Measurements from ENCODE around the gene PTPRA.
A peak's percentile ranks its signal among the peaks of the same experiment; 100 is the strongest.

The PTPRA gene

DNA sequence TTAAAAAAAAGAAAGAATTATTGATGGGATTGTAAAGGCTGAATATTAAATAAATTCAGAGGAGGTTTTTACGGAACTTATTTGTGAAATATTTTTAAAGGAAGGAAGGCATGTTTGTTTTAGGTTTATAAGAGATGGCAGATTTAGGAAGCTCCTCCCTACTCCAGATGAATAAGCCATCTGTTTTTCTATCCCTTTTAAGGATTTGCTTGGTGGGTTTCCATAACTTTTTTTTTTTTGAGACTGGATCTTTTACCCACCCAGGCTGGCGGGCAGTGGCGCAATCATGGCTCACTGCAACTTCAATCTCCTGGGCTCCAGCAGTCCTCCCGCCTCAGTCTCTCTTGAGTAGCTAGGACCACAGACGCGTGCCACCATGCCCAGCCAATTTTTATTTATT is 30.4 kb downstream of the PTPRA start:
- Histone ChIP-seq H3K4me3 (ENCODE audit: low read depth, low read length) (no peak overlapping the region), H3K4me1 (ENCODE audit: control insufficient read depth, insufficient read depth, low read length) (no peaks in the 10 kb centered on the region), H3K27ac (ENCODE audit: low read depth, low read length) (no peak overlapping the region), H3K9ac (ENCODE audit: low read depth, low read length) (no peak overlapping the region), H3K36me3 (ENCODE audit: control insufficient read depth, insufficient read depth, low read length) (no peaks in the 10 kb centered on the region), H3K27me3 (ENCODE audit: control insufficient read depth, insufficient read depth, low read length) (no peaks in the 10 kb centered on the region), H3K9me3 (ENCODE audit: control insufficient read depth, insufficient read depth, low read length) (peaks cover 6% of the 10 kb centered on the region; the same call in 1 of the 2 replicates)

DNA sequence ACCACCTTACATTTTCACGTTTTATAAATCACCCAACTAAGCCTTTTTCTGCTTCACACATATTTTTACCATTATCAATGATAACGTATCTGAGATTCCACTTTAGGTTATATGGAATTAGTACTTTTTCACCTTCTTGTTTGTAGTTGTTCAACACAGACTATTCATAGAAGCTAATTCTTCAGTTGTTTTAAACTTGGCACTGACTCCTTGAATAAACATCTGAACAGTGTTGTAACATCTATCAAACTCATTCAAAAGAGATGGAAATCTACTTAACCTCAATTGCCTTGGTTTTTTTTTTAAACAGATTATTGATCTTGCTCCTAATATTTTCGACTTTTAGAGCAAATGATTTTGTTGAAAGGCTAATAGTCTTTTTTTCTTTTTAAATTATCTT is 34.2 kb downstream of the PTPRA start:
- no peaks in the 10 kb centered on the region for H3K36me3 ChIP-seq (ENCODE audit: control insufficient read depth, insufficient read depth, low read length)
- no peak overlapping the region for H3K9ac ChIP-seq (ENCODE audit: low read depth, low read length)
- H3K9me3 ChIP-seq (ENCODE audit: control insufficient read depth, insufficient read depth, low read length) = peaks cover 6% of the 10 kb centered on the region; the same call in 1 of the 2 replicates
- no peak overlapping the region for H3K27ac ChIP-seq (ENCODE audit: low read depth, low read length)
- H3K27me3 ChIP-seq (ENCODE audit: control insufficient read depth, insufficient read depth, low read length) = no peaks in the 10 kb centered on the region
- H3K4me1 ChIP-seq (ENCODE audit: control insufficient read depth, insufficient read depth, low read length) = peaks cover 5% of the 10 kb centered on the region; the same call in 1 of the 2 replicates
- no peak overlapping the region for H3K4me3 ChIP-seq (ENCODE audit: low read depth, low read length)

DNA sequence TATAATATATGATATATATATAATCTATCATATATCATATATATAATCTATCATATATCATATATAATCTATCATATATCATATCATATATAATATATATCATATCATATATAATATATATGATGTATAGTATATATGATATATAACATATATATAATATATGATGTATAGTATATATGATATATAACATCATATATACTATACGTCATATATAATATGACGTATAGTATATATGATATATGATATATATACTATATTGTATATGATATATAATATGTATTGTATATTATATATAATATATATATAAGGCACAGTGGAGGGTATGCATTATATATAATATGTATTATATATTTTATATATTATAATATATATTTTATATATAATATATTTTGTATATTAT is 36.7 kb downstream of the PTPRA start:
- no peaks in the 10 kb centered on the region for H3K27me3 ChIP-seq (ENCODE audit: control insufficient read depth, insufficient read depth, low read length)
- no peak overlapping the region for H3K4me3 ChIP-seq (ENCODE audit: low read depth, low read length)
- no peak overlapping the region for H3K9ac ChIP-seq (ENCODE audit: low read depth, low read length)
- H3K9me3 ChIP-seq (ENCODE audit: control insufficient read depth, insufficient read depth, low read length) = peaks cover 3% of the 10 kb centered on the region; the same call in 1 of the 2 replicates
- H3K4me1 ChIP-seq (ENCODE audit: control insufficient read depth, insufficient read depth, low read length) = peaks cover 5% of the 10 kb centered on the region; the same call in 1 of the 2 replicates
- no peaks in the 10 kb centered on the region for H3K36me3 ChIP-seq (ENCODE audit: control insufficient read depth, insufficient read depth, low read length)
- H3K27ac ChIP-seq (ENCODE audit: low read depth, low read length) = no peak overlapping the region

DNA sequence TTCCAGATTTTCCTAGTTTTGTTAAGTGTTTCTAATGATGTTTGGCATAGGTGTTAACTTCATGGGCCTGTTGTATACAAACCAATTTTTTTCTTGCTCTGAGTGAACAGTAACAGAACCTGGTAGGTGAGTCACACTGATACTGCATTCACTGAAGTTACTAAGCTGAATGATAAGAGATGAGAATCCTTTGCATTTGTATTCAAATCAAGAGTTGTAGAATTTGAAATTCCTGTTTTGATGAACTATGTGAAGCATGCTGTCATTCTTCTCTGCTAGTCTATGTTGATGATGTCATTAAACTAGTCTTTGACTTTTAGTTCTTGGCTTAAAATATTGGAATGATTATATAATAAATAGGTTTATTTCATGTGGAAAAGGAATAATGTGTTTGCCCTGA is 37.9 kb downstream of the PTPRA start:
- H3K4me1 ChIP-seq (ENCODE audit: control insufficient read depth, insufficient read depth, low read length) = peaks cover 5% of the 10 kb centered on the region; the same call in 1 of the 2 replicates
- H3K27me3 ChIP-seq (ENCODE audit: control insufficient read depth, insufficient read depth, low read length) = no peaks in the 10 kb centered on the region
- no peak overlapping the region for H3K4me3 ChIP-seq (ENCODE audit: low read depth, low read length)
- H3K27ac ChIP-seq (ENCODE audit: low read depth, low read length) = no peak overlapping the region
- H3K9ac ChIP-seq (ENCODE audit: low read depth, low read length) = no peak overlapping the region
- no peaks in the 10 kb centered on the region for H3K9me3 ChIP-seq (ENCODE audit: control insufficient read depth, insufficient read depth, low read length)
- H3K36me3 ChIP-seq (ENCODE audit: control insufficient read depth, insufficient read depth, low read length) = no peaks in the 10 kb centered on the region

DNA sequence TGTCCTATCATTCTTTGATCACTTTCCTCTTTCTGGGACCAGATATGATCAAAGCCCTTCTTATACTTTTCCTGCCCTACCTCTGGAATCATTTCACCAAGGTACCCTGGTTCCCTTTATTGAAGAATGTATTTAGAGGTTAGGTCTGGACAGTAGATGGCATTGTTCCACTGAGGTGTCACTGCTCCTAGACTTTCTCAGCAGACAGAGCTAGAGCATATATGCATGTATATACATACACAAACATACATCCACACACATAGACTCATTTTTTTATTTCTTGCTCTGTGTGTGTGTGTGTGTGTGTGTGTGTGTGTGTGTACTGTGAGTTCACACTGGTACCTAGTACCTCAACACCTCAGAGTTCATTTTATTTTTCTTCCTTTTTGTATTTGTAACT is 40.9 kb downstream of the PTPRA start:
- H3K9ac ChIP-seq (ENCODE audit: low read depth, low read length) = no peak overlapping the region
- H3K4me1 ChIP-seq (ENCODE audit: control insufficient read depth, insufficient read depth, low read length) = peaks cover 9% of the 10 kb centered on the region
- H3K27ac ChIP-seq (ENCODE audit: low read depth, low read length) = no peak overlapping the region
- H3K27me3 ChIP-seq (ENCODE audit: control insufficient read depth, insufficient read depth, low read length) = no peaks in the 10 kb centered on the region
- no peak overlapping the region for H3K4me3 ChIP-seq (ENCODE audit: low read depth, low read length)
- H3K9me3 ChIP-seq (ENCODE audit: control insufficient read depth, insufficient read depth, low read length) = no peaks in the 10 kb centered on the region
- H3K36me3 ChIP-seq (ENCODE audit: control insufficient read depth, insufficient read depth, low read length) = no peaks in the 10 kb centered on the region

DNA sequence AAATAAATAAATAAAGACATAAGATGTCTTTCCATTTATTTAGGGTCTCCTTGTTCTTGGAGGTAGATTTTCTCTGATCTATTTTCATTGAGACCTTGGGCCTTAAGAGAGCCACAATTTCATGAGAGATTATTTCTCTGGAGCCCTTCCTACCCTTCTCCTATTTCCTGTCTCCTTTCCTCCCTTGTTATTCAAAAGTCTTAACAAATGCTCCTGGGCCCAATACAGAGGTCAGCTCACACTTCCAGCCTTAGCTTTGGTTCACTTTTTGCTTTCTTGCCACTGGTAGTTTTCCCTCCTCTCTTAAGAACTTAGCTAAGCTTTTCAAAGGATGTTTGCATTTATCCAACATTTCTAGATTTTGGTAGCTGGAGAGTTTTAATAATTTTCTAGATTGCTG is 44.0 kb downstream of the PTPRA start:
- Histone ChIP-seq H3K4me3 (ENCODE audit: low read depth, low read length) (no peak overlapping the region), H3K4me1 (ENCODE audit: control insufficient read depth, insufficient read depth, low read length) (peaks cover 18% of the 10 kb centered on the region), H3K27ac (ENCODE audit: low read depth, low read length) (peak overlapping the region; percentile 13), H3K36me3 (ENCODE audit: control insufficient read depth, insufficient read depth, low read length) (no peaks in the 10 kb centered on the region), H3K9me3 (ENCODE audit: control insufficient read depth, insufficient read depth, low read length) (no peaks in the 10 kb centered on the region), H3K9ac (ENCODE audit: low read depth, low read length) (no peak overlapping the region), H3K27me3 (ENCODE audit: control insufficient read depth, insufficient read depth, low read length) (no peaks in the 10 kb centered on the region)

DNA sequence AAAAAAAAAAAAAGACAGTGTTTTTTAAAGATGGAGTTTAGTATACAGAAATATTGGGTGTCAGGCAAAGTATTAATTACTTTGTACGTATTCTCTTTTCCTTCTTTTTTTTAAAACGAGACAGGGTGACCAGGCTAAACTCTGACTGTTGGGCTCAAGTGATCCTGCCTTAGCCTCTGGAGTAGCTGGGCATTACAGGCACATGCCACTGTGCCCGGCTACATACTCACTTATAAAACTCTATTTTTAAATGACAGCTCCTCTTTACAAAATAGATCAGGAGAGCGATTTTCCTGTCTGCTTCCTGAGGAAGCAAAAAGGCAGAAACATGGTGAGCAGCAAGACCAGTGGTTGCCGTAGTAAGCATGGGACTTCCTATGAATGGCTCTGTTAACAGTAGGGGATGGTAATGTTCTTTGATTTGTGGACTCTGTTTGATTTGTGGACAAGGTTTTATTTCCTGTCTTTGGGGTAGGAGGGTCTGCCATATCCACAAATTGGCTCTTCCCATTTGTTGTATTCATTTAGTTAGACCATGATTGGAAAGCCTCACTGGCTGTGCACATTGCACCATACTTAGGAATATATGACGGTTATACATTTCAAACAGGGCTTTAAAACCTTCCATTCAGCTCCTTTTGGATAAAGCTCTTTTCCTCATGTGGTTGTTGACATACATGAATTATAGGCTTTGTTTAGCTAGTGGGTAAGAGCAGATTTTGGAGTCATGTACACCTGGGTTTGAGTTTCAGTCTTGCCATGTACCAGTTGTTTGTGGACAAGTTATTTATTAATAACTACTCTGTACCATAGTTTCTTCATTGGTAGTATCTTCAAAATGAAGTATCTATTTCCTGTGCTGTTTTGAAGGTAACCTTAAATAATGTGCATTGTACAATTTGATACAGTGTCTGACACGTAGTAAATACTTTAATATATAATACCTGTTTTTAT is 45.1 kb downstream of the PTPRA start:
- Histone ChIP-seq H3K27ac (ENCODE audit: low read depth, low read length) (no peak overlapping the region), H3K9ac (ENCODE audit: low read depth, low read length) (no peak overlapping the region), H3K9me3 (ENCODE audit: control insufficient read depth, insufficient read depth, low read length) (no peaks in the 10 kb centered on the region), H3K4me1 (ENCODE audit: control insufficient read depth, insufficient read depth, low read length) (peaks cover 18% of the 10 kb centered on the region), H3K27me3 (ENCODE audit: control insufficient read depth, insufficient read depth, low read length) (no peaks in the 10 kb centered on the region), H3K4me3 (ENCODE audit: low read depth, low read length) (no peak overlapping the region), H3K36me3 (ENCODE audit: control insufficient read depth, insufficient read depth, low read length) (no peaks in the 10 kb centered on the region)

DNA sequence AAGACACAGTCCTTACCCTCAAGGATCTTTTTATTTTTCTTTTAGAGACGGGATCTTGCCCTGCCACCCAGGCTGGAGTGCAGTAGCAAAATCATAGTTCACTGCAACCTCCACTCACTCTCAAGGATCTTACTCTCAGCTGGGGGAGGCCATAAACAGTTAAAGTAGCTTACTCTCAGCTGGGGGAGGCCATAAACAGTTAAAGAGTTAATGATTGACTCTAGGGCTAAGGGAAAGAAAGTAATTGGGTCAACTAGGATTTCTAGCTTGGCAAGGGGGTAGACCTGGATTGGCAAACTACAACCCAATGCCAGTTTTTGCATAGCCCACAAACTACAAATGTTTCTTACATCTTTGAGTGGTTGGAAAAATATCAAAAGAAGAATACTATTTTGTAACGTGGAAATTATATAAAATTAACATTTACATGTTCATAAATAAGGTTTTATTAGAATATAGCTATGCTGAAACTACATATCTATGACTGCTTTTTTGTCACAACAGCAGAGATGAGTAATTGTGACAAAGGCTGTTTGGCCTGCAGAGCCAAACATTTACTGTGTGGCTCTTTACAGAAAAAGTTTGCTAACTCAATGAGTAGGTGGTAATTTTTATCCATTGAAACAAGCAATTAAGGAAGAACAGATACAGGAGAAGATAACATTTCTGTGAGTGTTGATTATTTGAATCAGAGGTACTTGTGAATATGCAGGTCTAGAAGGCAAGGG is 46.4 kb downstream of the PTPRA start:
- peaks cover 11% of the 10 kb centered on the region for H3K36me3 ChIP-seq (ENCODE audit: control insufficient read depth, insufficient read depth, low read length)
- no peaks in the 10 kb centered on the region for H3K27me3 ChIP-seq (ENCODE audit: control insufficient read depth, insufficient read depth, low read length)
- H3K4me3 ChIP-seq (ENCODE audit: low read depth, low read length) = no peak overlapping the region
- peaks cover 18% of the 10 kb centered on the region for H3K4me1 ChIP-seq (ENCODE audit: control insufficient read depth, insufficient read depth, low read length)
- no peaks in the 10 kb centered on the region for H3K9me3 ChIP-seq (ENCODE audit: control insufficient read depth, insufficient read depth, low read length)
- H3K27ac ChIP-seq (ENCODE audit: low read depth, low read length) = no peak overlapping the region
- no peak overlapping the region for H3K9ac ChIP-seq (ENCODE audit: low read depth, low read length)

DNA sequence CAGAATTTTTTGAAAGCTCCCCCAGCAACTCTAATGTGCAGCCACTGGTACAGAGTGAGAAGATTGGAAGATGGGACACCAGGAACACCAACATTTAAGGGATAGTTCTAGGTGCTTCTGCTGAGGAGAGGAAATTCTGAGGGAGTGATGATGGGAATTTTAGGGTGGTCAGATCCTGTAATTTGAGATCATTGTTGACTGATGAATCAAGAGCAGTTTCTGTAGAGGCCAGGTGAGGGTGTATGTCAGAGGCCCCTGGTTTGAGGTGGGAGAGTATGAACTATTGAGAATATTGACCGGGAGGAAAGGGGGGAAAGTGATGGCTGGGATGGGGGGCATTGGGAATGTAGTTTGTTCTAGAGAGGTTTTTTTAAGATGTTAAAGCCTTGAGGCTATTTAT is 47.2 kb downstream of the PTPRA start:
- no peaks in the 10 kb centered on the region for H3K27me3 ChIP-seq (ENCODE audit: control insufficient read depth, insufficient read depth, low read length)
- H3K4me3 ChIP-seq (ENCODE audit: low read depth, low read length) = no peak overlapping the region
- H3K36me3 ChIP-seq (ENCODE audit: control insufficient read depth, insufficient read depth, low read length) = peaks cover 18% of the 10 kb centered on the region
- H3K4me1 ChIP-seq (ENCODE audit: control insufficient read depth, insufficient read depth, low read length) = peaks cover 18% of the 10 kb centered on the region
- H3K27ac ChIP-seq (ENCODE audit: low read depth, low read length) = no peak overlapping the region
- no peak overlapping the region for H3K9ac ChIP-seq (ENCODE audit: low read depth, low read length)
- H3K9me3 ChIP-seq (ENCODE audit: control insufficient read depth, insufficient read depth, low read length) = no peaks in the 10 kb centered on the region

DNA sequence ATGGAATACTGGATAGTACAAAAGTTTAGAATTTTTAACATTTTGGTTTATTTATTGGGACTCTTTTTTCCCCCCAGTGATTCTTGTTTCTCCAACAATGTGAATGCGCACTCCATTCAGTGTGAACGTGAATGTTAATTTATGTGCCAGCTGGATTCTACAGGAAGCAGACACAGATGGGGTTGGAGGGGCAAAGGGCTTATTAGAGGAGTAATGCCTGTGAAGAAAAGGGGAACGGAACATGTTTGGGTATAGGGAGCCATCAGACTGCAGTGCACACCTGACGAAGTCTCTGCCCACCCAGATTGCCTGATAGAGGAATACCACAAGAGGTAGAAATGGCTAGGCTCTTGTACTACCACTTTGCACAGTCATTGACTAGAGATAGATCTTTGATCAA is 48.2 kb downstream of the PTPRA start:
- Histone ChIP-seq H3K4me3 (ENCODE audit: low read depth, low read length) (no peak overlapping the region), H3K9ac (ENCODE audit: low read depth, low read length) (no peak overlapping the region), H3K36me3 (ENCODE audit: control insufficient read depth, insufficient read depth, low read length) (peaks cover 18% of the 10 kb centered on the region), H3K27me3 (ENCODE audit: control insufficient read depth, insufficient read depth, low read length) (no peaks in the 10 kb centered on the region), H3K9me3 (ENCODE audit: control insufficient read depth, insufficient read depth, low read length) (no peaks in the 10 kb centered on the region), H3K4me1 (ENCODE audit: control insufficient read depth, insufficient read depth, low read length) (peaks cover 18% of the 10 kb centered on the region), H3K27ac (ENCODE audit: low read depth, low read length) (no peak overlapping the region)

DNA sequence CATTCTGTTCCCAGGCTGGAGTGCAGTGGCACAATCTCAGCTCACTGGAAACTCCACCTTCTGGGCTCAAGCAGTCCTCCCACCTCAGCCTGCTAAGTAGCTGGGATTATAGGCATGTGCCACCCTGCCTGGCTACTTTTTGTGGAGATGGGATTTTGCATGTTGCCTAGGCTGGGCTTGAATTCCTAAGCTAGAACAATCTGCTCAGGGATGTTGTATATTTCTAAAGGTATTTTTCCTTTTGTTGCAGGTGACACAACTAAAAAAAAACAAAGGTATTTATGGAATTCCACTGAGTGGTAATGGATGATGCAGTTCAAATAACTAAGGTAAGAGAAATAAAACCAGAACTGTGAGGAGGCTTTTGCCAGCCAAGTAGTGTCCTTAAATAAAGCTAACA is 49.7 kb downstream of the PTPRA start:
- peaks cover 18% of the 10 kb centered on the region for H3K4me1 ChIP-seq (ENCODE audit: control insufficient read depth, insufficient read depth, low read length)
- no peak overlapping the region for H3K4me3 ChIP-seq (ENCODE audit: low read depth, low read length)
- no peaks in the 10 kb centered on the region for H3K27me3 ChIP-seq (ENCODE audit: control insufficient read depth, insufficient read depth, low read length)
- peaks cover 18% of the 10 kb centered on the region for H3K36me3 ChIP-seq (ENCODE audit: control insufficient read depth, insufficient read depth, low read length)
- no peaks in the 10 kb centered on the region for H3K9me3 ChIP-seq (ENCODE audit: control insufficient read depth, insufficient read depth, low read length)
- no peak overlapping the region for H3K27ac ChIP-seq (ENCODE audit: low read depth, low read length)
- no peak overlapping the region for H3K9ac ChIP-seq (ENCODE audit: low read depth, low read length)
